ENCODE results near the gene SPCS1. TPM values are rescaled to one million over a fixed set of nuclear protein-coding genes. Genes with fewer than 3 reads are reported as not detected.

The SPCS1 gene
- total and polyA plus RNA-seq, 2 donors (not counting 1 experiment from before 2014, with no cell fraction given), result 49.0 to 151 TPM

DNA sequence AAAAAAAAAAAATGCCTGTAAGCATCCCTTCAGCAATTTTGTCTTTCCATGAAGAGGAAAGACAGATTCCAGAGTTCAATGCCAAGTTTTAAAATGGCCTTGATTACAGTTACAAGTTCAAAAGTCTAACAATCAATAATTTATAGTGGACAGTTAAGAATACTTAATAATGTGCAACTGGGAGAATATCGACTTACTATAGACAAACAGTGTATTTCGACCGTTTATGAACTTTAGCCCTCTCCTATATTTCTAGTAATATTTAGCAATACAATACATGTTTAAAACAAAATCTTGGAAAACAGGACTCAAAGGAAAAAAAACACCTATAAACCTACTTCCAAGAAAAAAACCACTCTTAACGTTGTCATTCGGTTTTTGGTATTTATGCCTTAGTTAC is 21.7 kb upstream of the SPCS1 start:
- Histone ChIP-seq H3K9ac (ENCODE audit: insufficient read depth, low read length) (no peak overlapping the region), H3K27ac (ENCODE audit: insufficient read depth, low read length) (peak overlapping the region; percentile 92), H2AFZ (ENCODE audit: low read length) (no peak overlapping the region), H4K20me1 (ENCODE audit: control insufficient read depth, extremely low read depth, insufficient read depth, low read length) (no peaks in the 10 kb centered on the region), H3K4me1 (ENCODE audit: control insufficient read depth, extremely low read depth, insufficient read depth, low read length) (peaks cover 19% of the 10 kb centered on the region), H3K9me3 (ENCODE audit: control insufficient read depth, insufficient read depth, low read depth, low read length) (no peaks in the 10 kb centered on the region), H3K4me3 (replicated peaks in 1 of 4; ENCODE audit: control extremely low read depth in 1 of 4, insufficient read depth in 1 of 4, low read depth in 3 of 4, low read length in 4 of 4) (peak overlapping the region; percentile 89 to 97 (median 94)), H3K36me3 (ENCODE audit: control insufficient read depth, insufficient read depth, low read length) (peaks cover 6% of the 10 kb centered on the region), H3K27me3 (ENCODE audit: control insufficient read depth, insufficient read depth, low read length) (no peaks in the 10 kb centered on the region), H3K4me2 (ENCODE audit: extremely low read depth, insufficient read depth, low read length) (peak overlapping the region; percentile 79), H3K79me2 (ENCODE audit: control insufficient read depth, insufficient read depth, low read length) (peaks cover 78% of the 10 kb centered on the region)
- no peak for TF ChIP-seq EZH2 (IDR thresholded peaks at IDR 0.05; ENCODE audit: low read length, missing control alignments)
- TF ChIP-seq, protein P1, sequence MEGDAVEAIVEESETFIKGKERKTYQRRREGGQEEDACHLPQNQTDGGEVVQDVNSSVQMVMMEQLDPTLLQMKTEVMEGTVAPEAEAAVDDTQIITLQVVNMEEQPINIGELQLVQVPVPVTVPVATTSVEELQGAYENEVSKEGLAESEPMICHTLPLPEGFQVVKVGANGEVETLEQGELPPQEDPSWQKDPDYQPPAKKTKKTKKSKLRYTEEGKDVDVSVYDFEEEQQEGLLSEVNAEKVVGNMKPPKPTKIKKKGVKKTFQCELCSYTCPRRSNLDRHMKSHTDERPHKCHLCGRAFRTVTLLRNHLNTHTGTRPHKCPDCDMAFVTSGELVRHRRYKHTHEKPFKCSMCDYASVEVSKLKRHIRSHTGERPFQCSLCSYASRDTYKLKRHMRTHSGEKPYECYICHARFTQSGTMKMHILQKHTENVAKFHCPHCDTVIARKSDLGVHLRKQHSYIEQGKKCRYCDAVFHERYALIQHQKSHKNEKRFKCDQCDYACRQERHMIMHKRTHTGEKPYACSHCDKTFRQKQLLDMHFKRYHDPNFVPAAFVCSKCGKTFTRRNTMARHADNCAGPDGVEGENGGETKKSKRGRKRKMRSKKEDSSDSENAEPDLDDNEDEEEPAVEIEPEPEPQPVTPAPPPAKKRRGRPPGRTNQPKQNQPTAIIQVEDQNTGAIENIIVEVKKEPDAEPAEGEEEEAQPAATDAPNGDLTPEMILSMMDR (conservative IDR thresholded peaks at IDR 0.05 in 1 of 2, IDR thresholded peaks at IDR 0.05 in 1 of 2; ENCODE audit: low read depth in 1 of 2, low read length in 2 of 2), result no peak
- DNase-seq (ENCODE audit: low read depth in 2 of 2), result no peak

DNA sequence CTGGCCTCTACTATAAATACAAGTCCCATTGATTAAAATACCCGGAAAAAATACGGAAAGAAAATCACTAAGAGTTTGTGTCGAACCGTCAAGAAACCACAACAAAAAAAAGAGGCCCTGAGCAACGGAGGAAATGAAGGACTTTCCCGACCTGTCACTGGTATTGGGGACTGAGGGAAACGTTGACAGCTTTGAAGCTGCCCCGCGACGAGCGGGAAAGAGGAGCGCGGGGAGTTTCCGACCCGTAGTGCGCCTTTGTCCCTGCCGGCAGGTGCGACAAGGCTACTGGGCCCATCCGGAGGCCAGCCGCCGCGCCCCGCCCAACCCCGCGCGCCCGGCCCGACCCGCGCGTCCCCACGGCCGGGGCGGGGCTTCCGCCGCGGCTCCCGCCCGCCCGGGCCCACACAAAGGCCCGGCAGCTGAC is 20.6 kb upstream of the SPCS1 start:
- no peak overlapping the region for H2AFZ ChIP-seq (ENCODE audit: low read length)

DNA sequence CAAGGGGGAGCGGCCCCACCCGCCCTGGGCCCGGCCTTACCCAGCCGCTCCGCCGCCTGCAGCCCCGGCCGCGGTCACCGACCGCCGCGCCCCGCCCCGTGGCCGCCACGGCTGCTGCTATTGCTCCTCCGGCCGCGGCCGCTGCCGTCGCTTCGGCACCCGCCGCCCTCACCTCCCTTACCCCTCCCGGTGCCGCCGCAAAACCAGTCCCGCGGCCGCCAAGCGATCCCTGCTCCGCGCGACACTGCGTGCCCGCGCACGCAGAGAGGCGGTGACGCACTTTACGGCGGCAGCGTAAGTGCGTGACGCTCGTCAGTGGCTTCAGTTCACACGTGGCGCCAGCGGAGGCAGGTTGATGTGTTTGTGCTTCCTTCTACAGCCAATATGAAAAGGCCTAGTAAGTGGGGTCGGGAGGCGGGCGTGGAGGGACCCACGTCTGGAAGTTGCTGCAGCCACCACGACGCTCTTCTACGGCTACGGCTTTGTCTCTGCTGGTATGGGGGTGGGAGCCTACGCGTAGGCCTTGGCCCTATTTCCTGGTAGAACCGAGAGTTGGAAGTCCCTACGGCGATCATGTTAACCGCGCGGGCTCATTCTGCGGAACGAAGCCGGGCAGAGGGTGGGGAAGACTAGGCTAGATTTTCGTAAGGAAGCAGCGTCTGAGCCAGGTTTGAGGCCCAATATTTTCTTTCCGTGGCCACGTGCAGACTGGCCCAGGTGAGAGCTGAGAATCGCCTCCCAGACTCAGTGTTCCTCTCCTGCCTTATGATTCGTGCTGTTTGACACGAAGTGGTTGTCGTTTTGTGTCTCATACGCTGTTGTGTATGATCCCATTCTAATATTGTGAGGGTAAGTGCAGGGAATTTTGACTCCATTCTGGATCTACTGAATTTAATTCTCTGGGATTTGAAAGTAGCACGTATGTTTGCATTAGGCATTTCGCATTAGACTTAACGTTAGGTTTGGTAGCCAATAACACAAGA is 19.9 kb upstream of the SPCS1 start, which contains the start of the genes GNL3 and PBRM1:
Gene GNL3 (plus strand): TSS at position 324 of the 983 bp plus-strand sequence. CDS start 61 bp downstream, at position 385.
Gene PBRM1 (minus strand): TSS at position 205 of the 983 bp plus-strand sequence.
- Histone ChIP-seq H3K9me3 (ENCODE audit: control insufficient read depth, insufficient read depth, low read depth, low read length) (no peaks in the 10 kb centered on the region), H3K27ac (ENCODE audit: insufficient read depth, low read length) (peak within 1 kb of the TSS; percentile 93), H3K36me3 (ENCODE audit: control insufficient read depth, insufficient read depth, low read length) (peaks cover 5% of the 10 kb centered on the region), H2AFZ (ENCODE audit: low read length) (peak within 1 kb of the TSS; percentile 58), H3K4me1 (ENCODE audit: control insufficient read depth, extremely low read depth, insufficient read depth, low read length) (peaks cover 17% of the 10 kb centered on the region), H3K4me2 (ENCODE audit: extremely low read depth, insufficient read depth, low read length) (peak within 1 kb of the TSS; percentile 99), H3K9ac (ENCODE audit: insufficient read depth, low read length) (peak within 1 kb of the TSS; percentile 96), H4K20me1 (ENCODE audit: control insufficient read depth, extremely low read depth, insufficient read depth, low read length) (no peaks in the 10 kb centered on the region), H3K79me2 (ENCODE audit: control insufficient read depth, insufficient read depth, low read length) (peaks cover 62% of the 10 kb centered on the region), H3K27me3 (ENCODE audit: control insufficient read depth, insufficient read depth, low read length) (no peaks in the 10 kb centered on the region), H3K4me3 (replicated peaks in 1 of 4; ENCODE audit: control extremely low read depth in 1 of 4, insufficient read depth in 1 of 4, low read depth in 3 of 4, low read length in 4 of 4) (peak within 1 kb of the TSS; percentile 90 to 99 (median 94))
- peak; percentile 96 to 97 for DNase-seq (ENCODE audit: low read depth in 2 of 2)
- TF ChIP-seq, protein P1 (conservative IDR thresholded peaks at IDR 0.05 in 1 of 2, IDR thresholded peaks at IDR 0.05 in 1 of 2; ENCODE audit: low read depth in 1 of 2, low read length in 2 of 2), result no peak
- TF ChIP-seq EZH2 (IDR thresholded peaks at IDR 0.05; ENCODE audit: low read length, missing control alignments), result no peak

More for the DNA sequence above, 20.6 kb upstream of the SPCS1 start:
- Histone ChIP-seq H3K36me3 (ENCODE audit: control insufficient read depth, insufficient read depth, low read length) (peaks cover 5% of the 10 kb centered on the region), H3K4me3 (replicated peaks in 1 of 4; ENCODE audit: control extremely low read depth in 1 of 4, insufficient read depth in 1 of 4, low read depth in 3 of 4, low read length in 4 of 4) (peak overlapping the region; percentile 89 to 97 (median 94)), H3K27me3 (ENCODE audit: control insufficient read depth, insufficient read depth, low read length) (no peaks in the 10 kb centered on the region), H3K79me2 (ENCODE audit: control insufficient read depth, insufficient read depth, low read length) (peaks cover 69% of the 10 kb centered on the region), H3K27ac (ENCODE audit: insufficient read depth, low read length) (peak overlapping the region; percentile 93), H3K4me1 (ENCODE audit: control insufficient read depth, extremely low read depth, insufficient read depth, low read length) (peaks cover 17% of the 10 kb centered on the region), H3K4me2 (ENCODE audit: extremely low read depth, insufficient read depth, low read length) (peak overlapping the region; percentile 79), H3K9ac (ENCODE audit: insufficient read depth, low read length) (peak overlapping the region; percentile 96), H4K20me1 (ENCODE audit: control insufficient read depth, extremely low read depth, insufficient read depth, low read length) (no peaks in the 10 kb centered on the region), H3K9me3 (ENCODE audit: control insufficient read depth, insufficient read depth, low read depth, low read length) (no peaks in the 10 kb centered on the region)
- DNase-seq (ENCODE audit: low read depth in 2 of 2), result no peak
- TF ChIP-seq, protein P1 (conservative IDR thresholded peaks at IDR 0.05 in 1 of 2, IDR thresholded peaks at IDR 0.05 in 1 of 2; ENCODE audit: low read depth in 1 of 2, low read length in 2 of 2), result no peak
- TF ChIP-seq EZH2 (IDR thresholded peaks at IDR 0.05; ENCODE audit: low read length, missing control alignments), result no peak
